ENCODE data around the gene ITGA2. TPM values are rescaled to one million over a fixed set of nuclear protein-coding genes. Genes with fewer than 3 reads are reported as not detected.

The ITGA2 gene
- total and polyA plus RNA-seq, 9 of the 15 experiments (the other 6 are each of a cell fraction or from before 2014, with no cell fraction given): 0.01 to 0.09 (median 0.03) TPM; not detected in 5

DNA sequence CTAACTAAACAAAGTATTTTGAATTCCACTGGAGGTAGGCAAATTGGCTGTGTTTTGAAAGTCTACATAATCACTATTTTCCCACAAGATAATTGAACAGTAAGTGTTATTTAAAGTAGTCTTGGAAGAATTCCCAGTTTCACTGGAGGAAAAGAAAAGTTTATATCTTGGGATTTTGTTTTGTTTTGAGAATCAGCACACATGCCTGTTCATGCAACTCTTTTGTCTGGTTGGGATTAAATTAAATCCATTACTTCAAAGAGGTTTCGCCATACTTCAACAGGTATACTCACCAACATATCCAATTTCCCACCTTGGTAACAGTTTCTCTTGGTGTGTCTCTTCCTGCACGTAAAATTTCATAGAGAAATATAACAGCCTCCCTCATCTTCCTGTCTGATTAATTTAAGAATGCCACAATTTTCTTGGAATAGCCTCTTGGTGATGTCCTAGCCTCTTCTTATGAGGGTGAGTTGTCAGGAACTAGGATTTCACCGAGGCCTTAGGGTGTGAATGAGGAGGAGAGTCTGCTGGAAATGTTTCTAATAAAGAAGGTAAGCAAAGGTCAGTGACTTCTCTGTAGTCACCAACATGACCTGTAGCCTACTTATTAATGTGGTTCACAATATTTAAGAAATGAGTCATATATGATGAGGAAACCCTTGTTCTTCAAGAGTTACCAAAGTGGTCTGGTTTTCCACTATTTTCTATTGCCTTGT lies 48.1 kb downstream of the ITGA2 start:
- DNase-seq (ENCODE audit: extremely low read depth in 1 of 4, low spot score in 3 of 4) (no peak), ATAC-seq (no peak), FAIRE-seq (no peak)
- BruUV-seq (replicated peaks): no TSS peak
- Histone ChIP-seq H2AFZ (ENCODE audit: low read depth, low read length) (no peak overlapping the region), H3K4me2 (ENCODE audit: insufficient read depth, low read length) (no peak overlapping the region), H4K20me1 (replicated peaks; ENCODE audit: control insufficient read depth, insufficient read depth, low read length) (no peaks in the 10 kb centered on the region), H3K36me3 (ENCODE audit: control insufficient read depth, insufficient read depth, low read length) (no peaks in the 10 kb centered on the region), H3K4me3 (no peak overlapping the region), H3K9me3 (replicated peaks; ENCODE audit: control insufficient read depth, insufficient read depth, low read depth, low read length) (no peaks in the 10 kb centered on the region), H3K4me1 (replicated peaks in 1 of 2; ENCODE audit: control insufficient read depth in 2 of 2, insufficient read depth in 2 of 2, low read length in 2 of 2) (no peaks in the 10 kb centered on the region), H3K27ac (ENCODE audit: extremely low read depth, low read depth, low read length) (no peak overlapping the region), H3K9me1 (ENCODE audit: control insufficient read depth, insufficient read depth, low read length) (no peaks in the 10 kb centered on the region), H3K27me3 (ENCODE audit: control insufficient read depth in 2 of 2, insufficient read depth in 2 of 2, low read length in 2 of 2) (no peaks in the 10 kb centered on the region), H3K9ac (ENCODE audit: insufficient read depth in 1 of 2, low read depth in 2 of 2, low read length in 2 of 2) (no peak overlapping the region), H3K79me2 (ENCODE audit: control insufficient read depth, insufficient read depth, low read length) (no peaks in the 10 kb centered on the region)
- POLR2A ChIA-PET: interaction anchor here (0.7 kb wide), 1 partner anchor 1200 kb away, joined by 3 read pairs; no protein-coding TSS in a partner anchor
- CTCF ChIA-PET (ENCODE audit: low intra/inter-chr PET ratio): no interaction called here
- 0% methylated on average over 3 of the region's 3 CpGs for WGBS (ENCODE audit: insufficient coverage, low coverage, missing lambda C conversion rate)
- intact Hi-C loops (cut with micrococcal nuclease) (no loop called here), in situ Hi-C loops (cut with MboI) (no loop called here)
- TF ChIP-seq MAZ (CRISPR knock-in tag; conservative IDR thresholded peaks at IDR 0.05 in 1 of 2, IDR thresholded peaks at IDR 0.05 in 1 of 2) (no peak), ZNF133 (CRISPR knock-in tag; IDR thresholded peaks at IDR 0.05) (no peak), ZNF445 (CRISPR knock-in tag; IDR thresholded peaks at IDR 0.05; ENCODE audit: low read depth) (no peak), MCM5 (IDR thresholded peaks at IDR 0.05; ENCODE audit: low read depth) (no peak), NR0B1 (IDR thresholded peaks at IDR 0.05; ENCODE audit: partially characterized antibody) (no peak), MED1 (CRISPR knock-in tag; IDR thresholded peaks at IDR 0.05; ENCODE audit: borderline replicate concordance) (no peak), WHSC1 (IDR thresholded peaks at IDR 0.05; ENCODE audit: low read length) (no peak), MBD2 (IDR thresholded peaks at IDR 0.05; ENCODE audit: borderline replicate concordance, low read depth) (no peak), ZNF584 (CRISPR knock-in tag; IDR thresholded peaks at IDR 0.05; ENCODE audit: low read depth) (no peak), ELF1 (tag; IDR thresholded peaks at IDR 0.05) (no peak), RCOR1 (IDR thresholded peaks at IDR 0.05; ENCODE audit: borderline replicate concordance in 1 of 2, low read depth in 2 of 2, low read length in 2 of 2) (no peak), MTF1 (CRISPR knock-in tag; IDR thresholded peaks at IDR 0.05; ENCODE audit: borderline replicate concordance) (no peak), ZC3H11A (IDR thresholded peaks at IDR 0.05; ENCODE audit: low read depth, low read length) (no peak), ZHX1 (conservative IDR thresholded peaks at IDR 0.05; ENCODE audit: low read length) (no peak)
- TF ChIP-seq, protein P1, sequence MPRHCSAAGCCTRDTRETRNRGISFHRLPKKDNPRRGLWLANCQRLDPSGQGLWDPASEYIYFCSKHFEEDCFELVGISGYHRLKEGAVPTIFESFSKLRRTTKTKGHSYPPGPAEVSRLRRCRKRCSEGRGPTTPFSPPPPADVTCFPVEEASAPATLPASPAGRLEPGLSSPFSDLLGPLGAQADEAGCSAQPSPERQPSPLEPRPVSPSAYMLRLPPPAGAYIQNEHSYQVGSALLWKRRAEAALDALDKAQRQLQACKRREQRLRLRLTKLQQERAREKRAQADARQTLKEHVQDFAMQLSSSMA (CRISPR knock-in tag; IDR thresholded peaks at IDR 0.05): no peak
- TF ChIP-seq, protein P2, sequence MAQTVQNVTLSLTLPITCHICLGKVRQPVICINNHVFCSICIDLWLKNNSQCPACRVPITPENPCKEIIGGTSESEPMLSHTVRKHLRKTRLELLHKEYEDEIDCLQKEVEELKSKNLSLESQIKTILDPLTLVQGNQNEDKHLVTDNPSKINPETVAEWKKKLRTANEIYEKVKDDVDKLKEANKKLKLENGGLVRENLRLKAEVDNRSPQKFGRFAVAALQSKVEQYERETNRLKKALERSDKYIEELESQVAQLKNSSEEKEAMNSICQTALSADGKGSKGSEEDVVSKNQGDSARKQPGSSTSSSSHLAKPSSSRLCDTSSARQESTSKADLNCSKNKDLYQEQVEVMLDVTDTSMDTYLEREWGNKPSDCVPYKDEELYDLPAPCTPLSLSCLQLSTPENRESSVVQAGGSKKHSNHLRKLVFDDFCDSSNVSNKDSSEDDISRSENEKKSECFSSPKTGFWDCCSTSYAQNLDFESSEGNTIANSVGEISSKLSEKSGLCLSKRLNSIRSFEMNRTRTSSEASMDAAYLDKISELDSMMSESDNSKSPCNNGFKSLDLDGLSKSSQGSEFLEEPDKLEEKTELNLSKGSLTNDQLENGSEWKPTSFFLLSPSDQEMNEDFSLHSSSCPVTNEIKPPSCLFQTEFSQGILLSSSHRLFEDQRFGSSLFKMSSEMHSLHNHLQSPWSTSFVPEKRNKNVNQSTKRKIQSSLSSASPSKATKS (CRISPR knock-in tag; IDR thresholded peaks at IDR 0.05): no peak

Data from K562 (cell line).